Measurements from ENCODE around the gene TBX4.
"Not testable (repeated sequence)": the region's sequence is repeated elsewhere in the genome, so short reads cannot be mapped to it uniquely, and the experiment has no call there.

TBX4 gene

DNA sequence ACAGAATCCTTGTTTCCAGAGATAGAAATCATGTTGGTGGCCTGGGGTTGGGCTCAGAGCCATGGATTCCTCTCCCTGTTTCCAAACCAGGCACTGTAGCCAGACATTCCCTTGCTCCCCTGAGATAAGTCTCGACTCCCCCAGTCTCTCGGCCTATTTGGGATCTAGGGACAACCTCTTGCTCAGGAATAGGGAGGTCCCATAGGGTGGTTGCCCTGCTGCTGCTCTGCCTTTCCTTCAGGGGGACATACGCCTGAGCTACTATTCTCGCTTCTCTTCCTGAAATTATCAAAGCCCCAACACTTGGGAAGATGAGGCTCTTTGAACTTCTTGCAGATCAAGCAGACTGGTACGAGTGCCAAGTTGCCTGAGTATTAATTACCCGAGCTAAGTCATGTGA, 58.0 kb downstream of the TBX4 start:
- peaks cover 32% of the 10 kb centered on the region for H3K27me3 Mint-ChIP-seq
- H3K4me3 Mint-ChIP-seq: no peak overlapping the region
- no peaks in the 10 kb centered on the region for H3K4me1 Mint-ChIP-seq (ENCODE audit: low read depth)
- H3K36me3 Mint-ChIP-seq (ENCODE audit: low read depth): no peaks in the 10 kb centered on the region
- H3K9me3 Mint-ChIP-seq: no peaks in the 10 kb centered on the region
- H3K27ac Mint-ChIP-seq: no peak overlapping the region

DNA sequence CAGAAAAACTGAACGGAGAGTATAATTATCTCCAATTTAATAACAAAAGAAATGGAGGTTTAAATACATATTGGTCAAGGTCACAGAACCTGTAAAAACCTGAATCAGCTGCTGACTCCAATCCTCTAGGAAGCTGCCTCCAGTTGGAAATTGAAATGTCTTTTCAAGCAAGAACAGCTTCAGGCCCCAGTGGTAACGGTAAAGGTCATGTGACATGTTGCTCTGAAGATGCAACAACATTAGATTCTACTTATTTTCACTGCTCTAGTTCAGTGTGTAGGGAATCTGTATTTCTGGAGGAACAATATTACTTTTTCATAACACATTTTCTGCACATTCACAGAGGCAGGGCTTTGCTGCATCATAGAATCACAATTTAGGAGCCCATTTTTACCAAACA, 58.8 kb downstream of the TBX4 start:
- Mint-ChIP-seq H3K36me3 (ENCODE audit: low read depth) (no peaks in the 10 kb centered on the region), H3K4me3 (no peak overlapping the region)

DNA sequence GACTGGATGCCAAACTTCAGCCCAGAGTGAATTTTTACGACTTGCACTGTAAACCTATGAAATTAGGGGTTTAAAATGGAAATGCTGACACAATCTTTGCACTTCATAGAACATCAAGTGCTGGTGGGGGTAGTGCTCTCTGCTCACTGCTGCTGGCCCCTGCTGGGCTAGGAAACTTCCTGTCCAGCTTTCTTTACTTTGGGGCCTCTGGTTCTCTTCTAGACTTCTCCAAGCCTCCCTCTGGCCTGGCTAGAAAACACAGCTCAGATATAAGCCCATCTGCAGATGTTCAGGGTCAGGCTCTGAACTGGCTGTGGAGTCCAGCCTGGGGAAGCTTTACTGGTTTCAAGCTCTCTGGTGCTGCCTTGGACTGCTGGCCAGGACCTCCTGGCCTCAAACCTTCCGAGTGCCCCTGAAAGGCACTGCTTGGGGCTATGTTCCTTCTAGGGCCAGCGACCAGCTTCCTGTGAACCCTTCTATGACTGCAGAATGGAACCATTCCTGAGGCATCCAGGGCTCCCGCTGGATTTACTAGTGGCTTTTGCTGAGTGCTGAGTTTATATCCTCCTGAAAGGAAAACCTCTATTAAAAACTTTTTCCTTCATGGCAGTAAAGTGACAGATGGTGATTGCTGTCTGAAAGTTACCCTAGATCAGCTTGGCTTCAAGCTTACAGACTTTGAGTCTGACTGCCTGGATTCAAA, 59.4 kb downstream of the TBX4 start:
- H3K36me3 Mint-ChIP-seq (ENCODE audit: low read depth): no peaks in the 10 kb centered on the region
- H3K27me3 Mint-ChIP-seq: peaks cover 31% of the 10 kb centered on the region
- H3K4me1 Mint-ChIP-seq (ENCODE audit: low read depth): no peaks in the 10 kb centered on the region
- no peak overlapping the region for H3K27ac Mint-ChIP-seq
- no peak overlapping the region for H3K4me3 Mint-ChIP-seq
- no peaks in the 10 kb centered on the region for H3K9me3 Mint-ChIP-seq

More for the DNA sequence above, 58.8 kb downstream of the TBX4 start:
- H3K27ac Mint-ChIP-seq: no peak overlapping the region
- H3K9me3 Mint-ChIP-seq: no peaks in the 10 kb centered on the region
- H3K27me3 Mint-ChIP-seq: peaks cover 31% of the 10 kb centered on the region
- H3K4me1 Mint-ChIP-seq (ENCODE audit: low read depth): no peaks in the 10 kb centered on the region

GRCh38 chr17:61514491-61514890, 62.3 kb downstream of the TBX4 start:
- Mint-ChIP-seq H3K27me3 (peaks cover 22% of the 10 kb centered on the region), H3K27ac (no peak overlapping the region), H3K9me3 (no peaks in the 10 kb centered on the region), H3K4me3 (no peak overlapping the region), H3K36me3 (ENCODE audit: low read depth) (no peaks in the 10 kb centered on the region), H3K4me1 (ENCODE audit: low read depth) (no peaks in the 10 kb centered on the region)

GRCh38 chr17:61517265-61517664, 65.0 kb downstream of the TBX4 start:
- H3K36me3 Mint-ChIP-seq (ENCODE audit: low read depth): no peaks in the 10 kb centered on the region
- H3K27ac Mint-ChIP-seq: no peak overlapping the region
- H3K9me3 Mint-ChIP-seq: no peaks in the 10 kb centered on the region
- no peaks in the 10 kb centered on the region for H3K4me1 Mint-ChIP-seq (ENCODE audit: low read depth)
- peaks cover 31% of the 10 kb centered on the region for H3K27me3 Mint-ChIP-seq
- no peak overlapping the region for H3K4me3 Mint-ChIP-seq

- Mint-ChIP-seq H3K27me3 (peaks cover 32% of the 10 kb centered on the region), H3K27ac (no peak overlapping the region), H3K4me3 (no peak overlapping the region), H3K36me3 (ENCODE audit: low read depth) (no peaks in the 10 kb centered on the region), H3K9me3 (no peaks in the 10 kb centered on the region), H3K4me1 (ENCODE audit: low read depth) (no peaks in the 10 kb centered on the region)
These were observed 65.8 kb downstream of the TBX4 start for GRCh38 chr17:61517843-61518606.

DNA sequence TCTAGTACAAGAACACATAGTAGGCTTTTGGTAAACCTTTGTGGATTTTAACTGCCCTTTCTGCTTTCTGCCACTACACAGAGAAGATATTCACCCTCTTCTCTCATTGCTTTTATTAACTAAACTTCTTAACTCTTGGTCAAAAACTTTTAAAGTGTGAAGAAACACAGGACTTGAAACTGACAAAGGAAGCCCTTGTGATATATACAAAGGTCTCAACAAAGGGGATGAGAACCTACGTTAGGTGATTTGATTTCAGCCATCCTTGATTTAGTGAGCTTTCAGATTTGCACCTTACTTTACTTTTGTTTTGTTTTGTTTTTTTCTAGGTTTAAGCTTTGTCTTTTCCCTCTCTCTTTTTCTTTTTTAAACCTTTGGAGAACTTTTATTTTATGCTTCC, 66.9 kb downstream of the TBX4 start:
- no peak overlapping the region for H3K27ac Mint-ChIP-seq

DNA sequence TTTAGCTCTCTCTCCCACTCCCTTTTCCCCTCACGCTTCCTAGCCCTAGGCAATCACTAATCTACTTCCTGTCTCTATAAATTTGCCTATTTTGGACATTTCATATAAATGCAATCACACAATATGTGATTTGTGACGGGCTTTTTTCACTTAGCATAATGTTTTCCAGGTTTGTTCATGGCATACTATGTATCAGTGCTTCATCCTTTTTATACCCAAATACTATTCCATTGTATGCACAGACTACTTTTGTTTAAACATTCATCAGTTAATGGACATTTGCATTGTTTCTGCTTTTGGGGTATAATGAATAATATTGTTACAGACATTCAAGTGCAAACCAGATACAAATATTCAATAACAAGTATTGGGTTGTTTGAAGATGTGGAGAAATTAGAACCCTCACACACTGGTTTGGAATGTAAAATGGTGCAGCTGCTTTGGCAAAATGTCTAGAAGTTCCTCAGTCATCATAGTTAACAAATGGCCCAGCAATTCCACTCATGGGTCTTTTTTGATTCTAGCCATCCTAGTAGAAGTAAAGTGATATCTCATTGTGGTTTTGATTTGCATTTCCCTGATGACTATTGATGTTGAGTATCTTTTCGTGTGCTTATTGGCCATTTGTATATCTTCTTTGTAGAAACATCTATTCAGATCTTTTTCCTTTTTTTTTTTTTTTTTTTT, 67.7 kb downstream of the TBX4 start:
- Mint-ChIP-seq H3K4me1 (ENCODE audit: low read depth) (no peaks in the 10 kb centered on the region), H3K27me3 (peaks cover 41% of the 10 kb centered on the region), H3K9me3 (no peaks in the 10 kb centered on the region), H3K36me3 (ENCODE audit: low read depth) (no peaks in the 10 kb centered on the region), H3K27ac (no peak overlapping the region), H3K4me3 (no peak overlapping the region)

More for the DNA sequence above, 66.9 kb downstream of the TBX4 start:
- no peaks in the 10 kb centered on the region for H3K9me3 Mint-ChIP-seq
- no peaks in the 10 kb centered on the region for H3K4me1 Mint-ChIP-seq (ENCODE audit: low read depth)
- peaks cover 40% of the 10 kb centered on the region for H3K27me3 Mint-ChIP-seq
- no peak overlapping the region for H3K4me3 Mint-ChIP-seq
- H3K36me3 Mint-ChIP-seq (ENCODE audit: low read depth): no peaks in the 10 kb centered on the region

DNA sequence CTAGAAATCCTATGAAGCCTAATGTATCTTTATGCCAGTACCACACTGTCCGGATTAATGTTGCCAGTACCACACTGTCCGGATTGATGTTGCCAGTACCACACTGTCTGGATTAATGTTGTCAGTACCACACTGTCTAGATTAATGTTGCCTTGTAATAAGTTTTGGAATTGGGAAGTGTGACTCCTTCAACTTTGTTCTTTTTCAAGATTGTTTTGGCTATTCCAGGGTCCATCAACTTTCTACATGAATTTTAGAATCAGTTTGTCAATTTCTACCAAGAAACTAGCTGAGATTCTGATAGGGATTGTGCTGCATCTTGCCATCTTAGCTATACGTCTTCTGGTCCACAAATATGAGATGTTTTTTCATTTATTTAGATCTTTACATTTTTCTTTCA, 68.7 kb downstream of the TBX4 start:
- no peak overlapping the region for H3K4me3 Mint-ChIP-seq
- H3K27ac Mint-ChIP-seq: no peak overlapping the region
- H3K27me3 Mint-ChIP-seq: peaks cover 48% of the 10 kb centered on the region
- H3K36me3 Mint-ChIP-seq (ENCODE audit: low read depth): no peaks in the 10 kb centered on the region
- H3K4me1 Mint-ChIP-seq (ENCODE audit: low read depth): no peaks in the 10 kb centered on the region
- no peaks in the 10 kb centered on the region for H3K9me3 Mint-ChIP-seq

- Mint-ChIP-seq H3K4me1 (ENCODE audit: low read depth) (no peaks in the 10 kb centered on the region), H3K4me3 (no peak overlapping the region), H3K27me3 (peaks cover 55% of the 10 kb centered on the region), H3K9me3 (no peaks in the 10 kb centered on the region), H3K36me3 (ENCODE audit: low read depth) (no peaks in the 10 kb centered on the region), H3K27ac (no peak overlapping the region)
These were observed 69.9 kb downstream of the TBX4 start for GRCh38 chr17:61522088-61522487.

GRCh38 chr17:61524319-61524718, 72.1 kb downstream of the TBX4 start:
- H3K4me1 Mint-ChIP-seq (ENCODE audit: low read depth): no peaks in the 10 kb centered on the region
- H3K27ac Mint-ChIP-seq: no peak overlapping the region
- no peaks in the 10 kb centered on the region for H3K36me3 Mint-ChIP-seq (ENCODE audit: low read depth)
- H3K9me3 Mint-ChIP-seq: no peaks in the 10 kb centered on the region
- peaks cover 58% of the 10 kb centered on the region for H3K27me3 Mint-ChIP-seq
- H3K4me3 Mint-ChIP-seq: no peak overlapping the region

- not testable (repeated sequence) for H3K36me3 Mint-ChIP-seq (ENCODE audit: low read depth); H3K27ac Mint-ChIP-seq; H3K4me1 Mint-ChIP-seq (ENCODE audit: low read depth); H3K4me3 Mint-ChIP-seq; H3K9me3 Mint-ChIP-seq
- H3K27me3 Mint-ChIP-seq: peaks cover 40% of the 10 kb centered on the region
These were observed 75.2 kb downstream of the TBX4 start for GRCh38 chr17:61527441-61527840.

- H3K36me3 Mint-ChIP-seq (ENCODE audit: low read depth): no peaks in the 10 kb centered on the region
- H3K9me3 Mint-ChIP-seq: no peaks in the 10 kb centered on the region
- H3K27ac Mint-ChIP-seq: no peak overlapping the region
- no peaks in the 10 kb centered on the region for H3K4me1 Mint-ChIP-seq (ENCODE audit: low read depth)
- peaks cover 35% of the 10 kb centered on the region for H3K27me3 Mint-ChIP-seq
- no peak overlapping the region for H3K4me3 Mint-ChIP-seq
These were observed 75.9 kb downstream of the TBX4 start for GRCh38 chr17:61528171-61528570.

- no peaks in the 10 kb centered on the region for H3K4me1 Mint-ChIP-seq (ENCODE audit: low read depth)
- H3K9me3 Mint-ChIP-seq: no peaks in the 10 kb centered on the region
- H3K27ac Mint-ChIP-seq: no peak overlapping the region
- H3K4me3 Mint-ChIP-seq: no peak overlapping the region
- H3K27me3 Mint-ChIP-seq: peaks cover 15% of the 10 kb centered on the region
- no peaks in the 10 kb centered on the region for H3K36me3 Mint-ChIP-seq (ENCODE audit: low read depth)
These were observed 79.0 kb downstream of the TBX4 start for GRCh38 chr17:61531223-61531622.

DNA sequence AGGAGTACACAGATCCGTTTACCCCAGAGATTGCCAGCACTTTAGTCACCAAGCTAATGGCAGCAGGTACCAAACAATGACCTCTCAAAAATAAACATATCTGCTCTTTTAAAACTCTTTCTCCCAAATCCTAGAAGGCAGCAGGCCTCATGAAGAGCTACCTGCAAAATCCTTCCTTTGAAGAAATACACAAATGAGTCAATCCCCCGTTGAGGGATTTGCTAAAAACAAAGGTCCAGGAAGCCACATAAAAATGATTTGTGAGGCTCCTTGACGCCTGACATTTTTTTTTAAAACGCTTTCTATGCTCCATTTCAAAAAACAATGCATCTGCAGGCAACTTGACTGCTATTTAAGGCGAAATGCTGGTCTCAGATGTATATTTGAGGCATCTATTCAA, 80.6 kb downstream of the TBX4 start:
- Mint-ChIP-seq H3K4me3 (no peak overlapping the region), H3K4me1 (ENCODE audit: low read depth) (no peaks in the 10 kb centered on the region), H3K27me3 (peaks cover 11% of the 10 kb centered on the region), H3K9me3 (no peaks in the 10 kb centered on the region), H3K36me3 (ENCODE audit: low read depth) (no peaks in the 10 kb centered on the region), H3K27ac (no peak overlapping the region)

Data from stimulated activated naive CD8-positive, alpha-beta T cell treated with anti-CD3 and anti-CD28 coated beads, Interleukin-15, Interleukin-2, amounts not matched to agents 100 ng/mL and 50 ng/mL, for 24 hours (primary cell).